ENCODE measurements around the gene FCMR. TPM values are rescaled to one million over a fixed set of nuclear protein-coding genes. Genes with fewer than 3 reads are reported as not detected.

The FCMR gene
- total RNA-seq, 2 donors from 2014 or later = not detected

DNA sequence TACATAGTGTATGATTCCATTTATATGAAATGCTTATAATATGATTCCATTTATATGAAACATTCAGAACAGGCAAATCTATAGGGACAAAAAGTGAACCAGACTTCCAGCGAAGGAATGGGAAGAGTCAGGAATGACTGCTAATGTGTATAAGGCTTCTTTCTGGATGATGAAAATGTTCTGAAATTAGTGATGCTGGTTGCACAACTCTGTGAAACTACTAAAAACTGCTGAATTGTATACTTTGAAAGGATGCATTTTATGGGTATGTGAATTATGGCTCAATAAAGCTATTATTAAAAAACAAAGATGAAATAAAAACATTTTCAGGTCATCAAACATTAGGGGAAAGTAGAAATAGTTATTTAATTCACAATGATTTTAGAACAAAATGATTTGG is 38.6 kb downstream of the FCMR start:
- peaks cover 5% of the 10 kb centered on the region for H3K27me3 Mint-ChIP-seq (ENCODE audit: insufficient read depth)
- peaks cover 16% of the 10 kb centered on the region for H3K9me3 Mint-ChIP-seq
- no peak overlapping the region for H3K27ac Mint-ChIP-seq
- Histone ChIP-seq H3K9ac (ENCODE audit: extremely low read depth, low read length, poor library complexity, severe bottlenecking) (no peak overlapping the region), H3K27ac (ENCODE audit: low read depth, low read length) (no peak overlapping the region), H3K4me1 (ENCODE audit: control insufficient read depth, insufficient read depth, low read length) (no peaks in the 10 kb centered on the region), H3K36me3 (ENCODE audit: control insufficient read depth, insufficient read depth, low read length) (no peaks in the 10 kb centered on the region), H3K9me3 (ENCODE audit: control insufficient read depth, low read length) (peaks cover 16% of the 10 kb centered on the region), H3K27me3 (ENCODE audit: control insufficient read depth, insufficient read depth, low read length, poor library complexity, severe bottlenecking) (no peaks in the 10 kb centered on the region), H3K4me3 (ENCODE audit: low read length) (no peak overlapping the region)
- WGBS, 2 experiments (ENCODE audit: insufficient coverage in 1 of 2, insufficient read length in 1 of 2) = 86 to 94% methylated on average over 1 of the region's 1 CpG
- TF ChIP-seq, protein P1, sequence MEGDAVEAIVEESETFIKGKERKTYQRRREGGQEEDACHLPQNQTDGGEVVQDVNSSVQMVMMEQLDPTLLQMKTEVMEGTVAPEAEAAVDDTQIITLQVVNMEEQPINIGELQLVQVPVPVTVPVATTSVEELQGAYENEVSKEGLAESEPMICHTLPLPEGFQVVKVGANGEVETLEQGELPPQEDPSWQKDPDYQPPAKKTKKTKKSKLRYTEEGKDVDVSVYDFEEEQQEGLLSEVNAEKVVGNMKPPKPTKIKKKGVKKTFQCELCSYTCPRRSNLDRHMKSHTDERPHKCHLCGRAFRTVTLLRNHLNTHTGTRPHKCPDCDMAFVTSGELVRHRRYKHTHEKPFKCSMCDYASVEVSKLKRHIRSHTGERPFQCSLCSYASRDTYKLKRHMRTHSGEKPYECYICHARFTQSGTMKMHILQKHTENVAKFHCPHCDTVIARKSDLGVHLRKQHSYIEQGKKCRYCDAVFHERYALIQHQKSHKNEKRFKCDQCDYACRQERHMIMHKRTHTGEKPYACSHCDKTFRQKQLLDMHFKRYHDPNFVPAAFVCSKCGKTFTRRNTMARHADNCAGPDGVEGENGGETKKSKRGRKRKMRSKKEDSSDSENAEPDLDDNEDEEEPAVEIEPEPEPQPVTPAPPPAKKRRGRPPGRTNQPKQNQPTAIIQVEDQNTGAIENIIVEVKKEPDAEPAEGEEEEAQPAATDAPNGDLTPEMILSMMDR (conservative IDR thresholded peaks at IDR 0.05) = no peak
- no peaks in the 10 kb centered on the region for H3K4me1 Mint-ChIP-seq
- H3K36me3 Mint-ChIP-seq (ENCODE audit: low read depth) = no peaks in the 10 kb centered on the region
- no peak for DNase-seq
- no peak overlapping the region for H3K4me3 Mint-ChIP-seq

DNA sequence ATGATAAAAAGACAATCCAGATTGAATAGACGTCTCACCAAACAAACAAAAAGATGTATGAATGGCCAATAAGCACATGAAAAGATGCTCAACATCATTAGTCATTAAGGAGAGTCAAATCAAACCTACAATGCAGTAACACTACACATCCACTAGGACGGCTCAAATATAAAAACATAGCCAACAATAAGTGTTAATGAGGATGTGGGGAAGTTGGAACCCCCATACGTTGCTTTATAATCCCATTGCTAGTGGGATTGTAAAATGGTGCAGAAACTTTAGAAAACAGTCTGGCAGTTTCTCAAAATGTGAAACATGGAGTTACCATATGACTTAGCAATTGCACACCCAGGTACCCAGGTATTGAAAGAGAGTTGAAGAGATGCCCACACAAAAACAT is 39.2 kb downstream of the FCMR start:
- H3K4me3 ChIP-seq (ENCODE audit: low read length) = no peak overlapping the region
- TF ChIP-seq, protein P1 (conservative IDR thresholded peaks at IDR 0.05) = peak; percentile 66
- H3K9me3 ChIP-seq (ENCODE audit: control insufficient read depth, low read length) = peaks cover 22% of the 10 kb centered on the region
- H3K36me3 ChIP-seq (ENCODE audit: control insufficient read depth, insufficient read depth, low read length) = no peaks in the 10 kb centered on the region
- H3K9ac ChIP-seq (ENCODE audit: extremely low read depth, low read length, poor library complexity, severe bottlenecking) = no peak overlapping the region
- no peaks in the 10 kb centered on the region for H3K27me3 ChIP-seq (ENCODE audit: control insufficient read depth, insufficient read depth, low read length, poor library complexity, severe bottlenecking)
- WGBS, 2 experiments (ENCODE audit: insufficient coverage in 1 of 2, insufficient read length in 1 of 2) = 82 to 83% methylated on average over 2 of the region's 3 CpGs
- Mint-ChIP-seq H3K4me1 (no peaks in the 10 kb centered on the region), H3K9me3 (peaks cover 22% of the 10 kb centered on the region), H3K4me3 (no peak overlapping the region), H3K36me3 (ENCODE audit: low read depth) (no peaks in the 10 kb centered on the region), H3K27ac (no peak overlapping the region), H3K27me3 (ENCODE audit: insufficient read depth) (peaks cover 5% of the 10 kb centered on the region)
- no peak overlapping the region for H3K27ac ChIP-seq (ENCODE audit: low read depth, low read length)
- DNase-seq = no peak
- no peaks in the 10 kb centered on the region for H3K4me1 ChIP-seq (ENCODE audit: control insufficient read depth, insufficient read depth, low read length)

DNA sequence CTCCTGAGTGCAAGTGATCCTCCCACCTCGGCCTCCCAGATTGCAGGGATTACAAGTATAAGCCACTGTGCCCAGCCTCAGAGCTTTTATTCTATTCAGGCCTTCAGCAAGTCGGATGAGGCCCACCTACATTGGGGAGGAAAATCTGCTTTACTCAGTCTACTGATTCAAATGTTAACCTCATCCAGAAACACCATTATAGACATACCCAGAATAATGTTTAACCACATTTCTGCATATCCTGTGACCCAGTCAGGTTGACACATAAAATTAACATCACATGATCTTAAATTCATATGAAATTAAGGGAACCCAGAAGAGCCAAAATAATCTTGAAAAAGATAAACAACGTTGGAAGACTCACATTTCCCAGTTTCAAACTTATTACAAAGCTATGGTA is 41.4 kb downstream of the FCMR start:
- no peaks in the 10 kb centered on the region for H3K4me1 Mint-ChIP-seq
- no peaks in the 10 kb centered on the region for H3K36me3 Mint-ChIP-seq (ENCODE audit: low read depth)
- peaks cover 38% of the 10 kb centered on the region for H3K9me3 Mint-ChIP-seq
- H3K27ac Mint-ChIP-seq = no peak overlapping the region
- H3K4me1 ChIP-seq (ENCODE audit: control insufficient read depth, insufficient read depth, low read length) = no peaks in the 10 kb centered on the region
- H3K27me3 Mint-ChIP-seq (ENCODE audit: insufficient read depth) = peaks cover 5% of the 10 kb centered on the region
- TF ChIP-seq, protein P1 (conservative IDR thresholded peaks at IDR 0.05) = no peak
- H3K4me3 ChIP-seq (ENCODE audit: low read length) = no peak overlapping the region
- 77 to 88% methylated on average over 3 of the region's 3 CpGs for WGBS, 2 experiments (ENCODE audit: insufficient coverage in 1 of 2, insufficient read length in 1 of 2)
- H3K4me3 Mint-ChIP-seq = no peak overlapping the region
- H3K9me3 ChIP-seq (ENCODE audit: control insufficient read depth, low read length) = peaks cover 24% of the 10 kb centered on the region
- H3K27me3 ChIP-seq (ENCODE audit: control insufficient read depth, insufficient read depth, low read length, poor library complexity, severe bottlenecking) = no peaks in the 10 kb centered on the region
- no peak for DNase-seq
- no peaks in the 10 kb centered on the region for H3K36me3 ChIP-seq (ENCODE audit: control insufficient read depth, insufficient read depth, low read length)
- no peak overlapping the region for H3K9ac ChIP-seq (ENCODE audit: extremely low read depth, low read length, poor library complexity, severe bottlenecking)
- no peak overlapping the region for H3K27ac ChIP-seq (ENCODE audit: low read depth, low read length)
